Ovary (tissue), 3 donors: ENCODE data around the gene FURIN.

Source experiments
- POLR2A ChIP-seq: fragments of 450-650 bp; IDR thresholded peaks from one replicate; pipeline ENCODE4 v1.6.1; 2017; ENCODE audit warnings: antibody characterized with exemption, mild to moderate bottlenecking, moderate library complexity
- TF ChIP-seq, protein P1 (sequence below), 3 donors: fragments of 450-650 bp in 2 of 3; fragments of 200-600 bp in 1 of 3; IDR thresholded peaks; one replicate each; pipeline versions ENCODE4 v1.5.1 to v1.8.0; 2016 to 2022; ENCODE audit warnings: antibody characterized with exemption in 3 of 3, mild to moderate bottlenecking in 1 of 3
- donor health status: DM: no; HTN: no; CAD: no.

- TF ChIP-seq, protein P1, sequence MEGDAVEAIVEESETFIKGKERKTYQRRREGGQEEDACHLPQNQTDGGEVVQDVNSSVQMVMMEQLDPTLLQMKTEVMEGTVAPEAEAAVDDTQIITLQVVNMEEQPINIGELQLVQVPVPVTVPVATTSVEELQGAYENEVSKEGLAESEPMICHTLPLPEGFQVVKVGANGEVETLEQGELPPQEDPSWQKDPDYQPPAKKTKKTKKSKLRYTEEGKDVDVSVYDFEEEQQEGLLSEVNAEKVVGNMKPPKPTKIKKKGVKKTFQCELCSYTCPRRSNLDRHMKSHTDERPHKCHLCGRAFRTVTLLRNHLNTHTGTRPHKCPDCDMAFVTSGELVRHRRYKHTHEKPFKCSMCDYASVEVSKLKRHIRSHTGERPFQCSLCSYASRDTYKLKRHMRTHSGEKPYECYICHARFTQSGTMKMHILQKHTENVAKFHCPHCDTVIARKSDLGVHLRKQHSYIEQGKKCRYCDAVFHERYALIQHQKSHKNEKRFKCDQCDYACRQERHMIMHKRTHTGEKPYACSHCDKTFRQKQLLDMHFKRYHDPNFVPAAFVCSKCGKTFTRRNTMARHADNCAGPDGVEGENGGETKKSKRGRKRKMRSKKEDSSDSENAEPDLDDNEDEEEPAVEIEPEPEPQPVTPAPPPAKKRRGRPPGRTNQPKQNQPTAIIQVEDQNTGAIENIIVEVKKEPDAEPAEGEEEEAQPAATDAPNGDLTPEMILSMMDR (IDR thresholded peaks at IDR 0.05), result no peak
- TF ChIP-seq POLR2A, result no peak
These were observed 48.1 kb downstream of the FURIN start for GRCh38 chr15:90916461-90916860.
